Suprapubic skin (tissue), 4 donors: ENCODE data around the gene RXYLT1. TPM values are rescaled to one million over a fixed set of nuclear protein-coding genes. Genes with fewer than 3 reads are reported as not detected.

Experiments used
- DNase-seq, 2 donors: peaks; one replicate each; pipeline ENCODE4 v3.0.0-alpha.2; 2019; ENCODE audit warnings: low spot score in 2 of 2
- H3K27ac ChIP-seq: fragments of 200-600 bp; sonication (generic); one replicate; pipeline ENCODE4 v1.5.1; 2019
- H3K27me3 ChIP-seq: fragments of 200-600 bp; sonication (generic); one replicate; pipeline ENCODE4 v1.5.1; 2019
- H3K36me3 ChIP-seq: fragments of 200-600 bp; sonication (generic); one replicate; pipeline ENCODE4 v1.5.1; 2019
- H3K4me1 ChIP-seq: fragments of 200-600 bp; sonication (generic); one replicate; pipeline ENCODE4 v1.5.1; 2019
- H3K4me3 ChIP-seq: fragments of 200-600 bp; sonication (generic); one replicate; pipeline ENCODE4 v1.5.1; 2019; ENCODE audit warnings: mild to moderate bottlenecking
- H3K9me3 ChIP-seq: fragments of 200-600 bp; sonication (generic); one replicate; pipeline ENCODE4 v1.5.1; 2019
- CTCF ChIP-seq, 2 donors: fragments of 200-600 bp in 1 of 2; fragments of 450-650 bp in 1 of 2; sonication (generic) in 1 of 2; IDR thresholded peaks; one replicate each; pipeline ENCODE4 v1.5.1; 2016 to 2019; ENCODE audit warnings: antibody characterized with exemption in 2 of 2, mild to moderate bottlenecking in 1 of 2, moderate library complexity in 1 of 2
- EP300 ChIP-seq: sonication (generic); formaldehyde crosslinking; IDR thresholded peaks from one replicate; pipeline ENCODE4 v1.6.1; 2017; ENCODE audit warnings: antibody characterized with exemption
- POLR2A ChIP-seq, 2 donors: fragments of 450-650 bp; IDR thresholded peaks; one replicate each; pipeline ENCODE4 v1.6.1; 2017; ENCODE audit warnings: antibody characterized with exemption in 2 of 2, mild to moderate bottlenecking in 2 of 2, moderate library complexity in 2 of 2
- POLR2AphosphoS5 ChIP-seq, 3 donors: sonication (generic); formaldehyde crosslinking; IDR thresholded peaks; one replicate each; pipeline ENCODE4 v1.6.1; 2017; ENCODE audit warnings: antibody characterized with exemption in 3 of 3
- WGBS: methylation state at CpG from one replicate; pipeline ENCODE4 v1.1.5; 2018; 5-methylcytosine and 5-hydroxymethylcytosine counted together
- total RNA-seq, 4 donors: library from RNA; depleted of rRNA; stranded (reverse); fragments of >200 nt; gene quantifications; one replicate each; pipeline ENCODE4 v1.1.0, GENCODE V29; 2016

Gene RXYLT1
- total RNA-seq, 4 donors from 2014 or later = 11.7 to 17.5 (median 13.0) TPM

GRCh38 chr12:63805704-63806672 is 26.3 kb downstream of the RXYLT1 start:
- Histone ChIP-seq H3K9me3 (no peaks in the 10 kb centered on the region), H3K4me3 (no peak overlapping the region), H3K36me3 (peaks cover 23% of the 10 kb centered on the region), H3K27me3 (no peaks in the 10 kb centered on the region), H3K27ac (no peak overlapping the region), H3K4me1 (no peaks in the 10 kb centered on the region)
- 85% methylated on average over 3 of the region's 3 CpGs for WGBS
- DNase-seq = no peak
- TF ChIP-seq POLR2A (IDR thresholded peaks at IDR 0.05) (no peak), POLR2AphosphoS5 (IDR thresholded peaks at IDR 0.05) (no peak), CTCF (IDR thresholded peaks at IDR 0.05) (no peak), EP300 (no peak)

DNA sequence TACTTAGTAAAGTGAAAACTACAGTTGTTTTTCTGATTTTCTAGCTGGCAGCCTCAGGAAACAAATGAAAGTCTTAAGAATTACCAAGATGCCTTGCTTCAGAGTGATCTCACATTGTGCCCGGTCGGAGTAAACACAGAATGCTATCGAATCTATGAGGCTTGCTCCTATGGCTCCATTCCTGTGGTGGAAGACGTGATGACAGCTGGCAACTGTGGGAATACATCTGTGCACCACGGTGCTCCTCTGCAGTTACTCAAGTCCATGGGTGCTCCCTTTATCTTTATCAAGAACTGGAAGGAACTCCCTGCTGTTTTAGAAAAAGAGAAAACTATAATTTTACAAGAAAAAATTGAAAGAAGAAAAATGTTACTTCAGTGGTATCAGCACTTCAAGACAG is 28.9 kb downstream of the RXYLT1 start:
- Histone ChIP-seq H3K27ac (no peak overlapping the region), H3K27me3 (no peaks in the 10 kb centered on the region), H3K4me3 (no peak overlapping the region), H3K9me3 (no peaks in the 10 kb centered on the region), H3K4me1 (no peaks in the 10 kb centered on the region), H3K36me3 (peaks cover 23% of the 10 kb centered on the region)
- WGBS = 83% methylated on average over 5 of the region's 5 CpGs
- TF ChIP-seq CTCF (IDR thresholded peaks at IDR 0.05) (no peak), EP300 (no peak), POLR2A (IDR thresholded peaks at IDR 0.05) (no peak), POLR2AphosphoS5 (IDR thresholded peaks at IDR 0.05) (no peak)
- DNase-seq = no peak

- no peak for DNase-seq
- Histone ChIP-seq H3K27ac (no peak overlapping the region), H3K9me3 (no peaks in the 10 kb centered on the region), H3K4me1 (no peaks in the 10 kb centered on the region), H3K36me3 (peaks cover 23% of the 10 kb centered on the region), H3K27me3 (no peaks in the 10 kb centered on the region), H3K4me3 (no peak overlapping the region)
- no peak for TF ChIP-seq EP300
- WGBS = 55% methylated on average over 4 of the region's 4 CpGs
These were observed 29.9 kb downstream of the RXYLT1 start for GRCh38 chr12:63809566-63809965.

DNA sequence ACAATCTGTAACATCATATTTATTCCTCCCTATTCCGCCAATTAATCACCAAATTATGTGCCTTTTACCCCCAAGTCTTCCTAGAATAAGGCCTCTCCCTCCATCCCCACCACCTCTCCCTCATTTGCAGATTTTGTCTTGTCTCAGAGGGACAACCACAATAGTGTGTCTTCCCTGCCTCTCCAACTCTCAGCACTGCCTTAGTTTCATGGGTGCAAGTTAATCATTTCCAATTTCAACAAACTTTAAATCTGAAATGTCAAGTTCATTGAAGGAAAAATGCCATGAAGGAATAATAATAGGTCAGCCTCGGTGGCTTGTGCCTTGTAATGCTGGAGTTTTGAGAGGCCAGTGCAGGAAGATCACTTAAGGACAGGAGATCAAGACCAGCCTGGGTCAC is 31.6 kb downstream of the RXYLT1 start:
- Histone ChIP-seq H3K4me3 (no peak overlapping the region), H3K36me3 (peaks cover 15% of the 10 kb centered on the region), H3K27me3 (no peaks in the 10 kb centered on the region), H3K4me1 (no peaks in the 10 kb centered on the region), H3K27ac (no peak overlapping the region), H3K9me3 (no peaks in the 10 kb centered on the region)
- no peak for DNase-seq
- no peak for TF ChIP-seq POLR2AphosphoS5 (IDR thresholded peaks at IDR 0.05)
- TF ChIP-seq POLR2A (IDR thresholded peaks at IDR 0.05) = no peak
- no peak for TF ChIP-seq CTCF (IDR thresholded peaks at IDR 0.05)
- TF ChIP-seq EP300 = no peak
- WGBS = 85% methylated on average over 2 of the region's 2 CpGs

DNA sequence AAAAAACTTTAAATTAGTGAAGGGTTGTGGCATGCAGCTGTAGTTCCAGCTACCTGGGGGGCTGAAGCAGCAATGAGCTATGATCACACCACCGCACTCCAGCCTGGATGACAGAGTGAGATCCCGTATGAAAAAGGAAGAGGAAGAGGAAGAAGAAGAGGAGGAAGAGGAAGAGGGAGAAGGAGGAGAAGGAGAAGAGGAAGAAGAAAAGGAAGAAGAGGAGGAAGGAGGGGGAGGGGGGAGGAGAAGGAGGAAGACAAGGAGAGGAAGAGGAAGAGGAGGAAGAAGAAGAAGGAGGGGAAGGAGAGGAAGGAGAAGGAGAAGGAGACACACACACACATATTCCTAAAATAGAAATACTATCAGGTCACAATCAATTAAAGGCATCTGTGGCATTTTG is 32.0 kb downstream of the RXYLT1 start:
- H3K27ac ChIP-seq = no peak overlapping the region
- H3K4me1 ChIP-seq = no peaks in the 10 kb centered on the region
- H3K4me3 ChIP-seq = no peak overlapping the region
- H3K9me3 ChIP-seq = no peaks in the 10 kb centered on the region
- TF ChIP-seq EP300 = no peak
- TF ChIP-seq POLR2AphosphoS5 (IDR thresholded peaks at IDR 0.05) = no peak
- no peak for TF ChIP-seq POLR2A (IDR thresholded peaks at IDR 0.05)
- no peak for TF ChIP-seq CTCF (IDR thresholded peaks at IDR 0.05)
- no peak for DNase-seq
- no peaks in the 10 kb centered on the region for H3K27me3 ChIP-seq
- 83% methylated on average over 2 of the region's 2 CpGs for WGBS
- H3K36me3 ChIP-seq = peaks cover 15% of the 10 kb centered on the region
